ENCODE results near the gene FAM3D. TPM values are rescaled to one million over a fixed set of nuclear protein-coding genes. Genes with fewer than 3 reads are reported as not detected.

Gene FAM3D
- total RNA-seq, 5 donors from 2014 or later (not counting 1 experiment from before 2014, with no cell fraction given): 0.38 to 0.41 TPM; not detected in 3

- DNase-seq (no peak), ATAC-seq (replicated peaks in 1 of 4) (no peak)
- POLR2A ChIA-PET: no interaction called here
- WGBS (ENCODE audit: insufficient coverage): 67% methylated on average over 1 of the region's 8 CpGs
- H3K4me1 ChIP-seq (ENCODE audit: control insufficient read depth in 1 of 2, extremely low read depth in 1 of 2, insufficient read depth in 2 of 2, low read length in 2 of 2): no peaks in the 10 kb centered on the region
- peaks cover 0 to 17% of the 10 kb centered on the region in 2 experiments for H3K27me3 ChIP-seq (replicated peaks in 1 of 2; ENCODE audit: control insufficient read depth in 2 of 2, extremely low read depth in 1 of 2, insufficient read depth in 2 of 2, low read length in 1 of 2)
- CTCF ChIA-PET: no interaction called here
- Mint-ChIP-seq H3K36me3 (no peaks in the 10 kb centered on the region), H3K27me3 (peaks cover 15 to 18% of the 10 kb centered on the region in 2 donors), H3K4me3 (no peak overlapping the region), H3K4me1 (no peaks in the 10 kb centered on the region), H3K27ac (no peak overlapping the region), H3K9me3 (no peaks in the 10 kb centered on the region)
- H3K9me3 ChIP-seq: no peaks in the 10 kb centered on the region
- no peak overlapping the region for H3K4me3 ChIP-seq (ENCODE audit: control insufficient read depth in 1 of 2, extremely low read depth in 1 of 2, low read length in 1 of 2)
- no peaks in the 10 kb centered on the region for H3K36me3 ChIP-seq (ENCODE audit: control insufficient read depth in 2 of 2, extremely low read depth in 1 of 2, insufficient read depth in 1 of 2, low read length in 1 of 2)
- no peak overlapping the region for H3K27ac ChIP-seq (ENCODE audit: low read length)
Observed at GRCh38 chr3:58668247-58668646, 1.7 kb upstream of the FAM3D start.

GRCh38 chr3:58667704-58668103 lies 1.1 kb upstream of the FAM3D start:
- H3K27ac ChIP-seq (ENCODE audit: low read length): no peak overlapping the region
- H3K4me3 Mint-ChIP-seq: no peak overlapping the region
- no peaks in the 10 kb centered on the region for H3K4me1 Mint-ChIP-seq
- H3K36me3 ChIP-seq (ENCODE audit: control insufficient read depth in 2 of 2, extremely low read depth in 1 of 2, insufficient read depth in 1 of 2, low read length in 1 of 2): no peaks in the 10 kb centered on the region
- ATAC-seq (replicated peaks in 1 of 4) (no peak), DNase-seq (no peak)
- H3K4me1 ChIP-seq (ENCODE audit: control insufficient read depth in 1 of 2, extremely low read depth in 1 of 2, insufficient read depth in 2 of 2, low read length in 2 of 2): no peaks in the 10 kb centered on the region
- CTCF ChIA-PET: no interaction called here
- peaks cover 0 to 17% of the 10 kb centered on the region in 2 experiments for H3K27me3 ChIP-seq (replicated peaks in 1 of 2; ENCODE audit: control insufficient read depth in 2 of 2, extremely low read depth in 1 of 2, insufficient read depth in 2 of 2, low read length in 1 of 2)
- H3K27ac Mint-ChIP-seq: no peak overlapping the region
- H3K4me3 ChIP-seq (ENCODE audit: control insufficient read depth in 1 of 2, extremely low read depth in 1 of 2, low read length in 1 of 2): no peak overlapping the region
- no peaks in the 10 kb centered on the region for H3K36me3 Mint-ChIP-seq
- no peaks in the 10 kb centered on the region for H3K9me3 Mint-ChIP-seq
- WGBS (ENCODE audit: insufficient coverage): 61% methylated on average over 5 of the region's 6 CpGs
- H3K9me3 ChIP-seq: no peaks in the 10 kb centered on the region
- H3K27me3 Mint-ChIP-seq: peaks cover 15 to 18% of the 10 kb centered on the region in 2 donors
- POLR2A ChIA-PET: no interaction called here

DNA sequence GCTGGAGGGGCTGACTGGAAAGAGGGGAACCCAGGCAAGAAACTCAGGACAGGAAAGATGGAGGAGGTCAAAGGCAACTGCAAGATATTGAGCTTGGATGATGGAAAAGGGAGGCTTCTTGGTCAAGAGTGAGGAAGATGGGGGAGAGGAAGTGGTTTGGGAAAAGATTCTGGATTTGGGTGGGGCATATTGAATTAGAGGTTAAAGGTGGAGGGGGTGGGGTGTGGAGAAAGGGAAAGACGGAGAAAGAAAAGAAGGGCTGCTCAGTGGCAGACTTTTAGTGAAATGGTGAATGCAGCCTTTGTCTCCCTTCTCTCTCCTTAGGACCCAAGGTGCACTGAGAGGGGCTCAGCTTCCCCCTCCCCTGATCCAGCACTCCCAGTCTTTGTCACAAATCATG lies 655 bp upstream of the FAM3D start:
- H3K4me1 Mint-ChIP-seq: no peaks in the 10 kb centered on the region
- no peaks in the 10 kb centered on the region for H3K9me3 ChIP-seq
- no peaks in the 10 kb centered on the region for H3K4me1 ChIP-seq (ENCODE audit: control insufficient read depth in 1 of 2, extremely low read depth in 1 of 2, insufficient read depth in 2 of 2, low read length in 2 of 2)
- ChIA-PET CTCF (no interaction called here), POLR2A (no interaction called here)
- no peaks in the 10 kb centered on the region for H3K9me3 Mint-ChIP-seq
- no peak overlapping the region for H3K4me3 ChIP-seq (ENCODE audit: control insufficient read depth in 1 of 2, extremely low read depth in 1 of 2, low read length in 1 of 2)
- peaks cover 15 to 18% of the 10 kb centered on the region in 2 donors for H3K27me3 Mint-ChIP-seq
- DNase-seq (no peak), ATAC-seq (replicated peaks in 1 of 4) (no peak)
- no peak overlapping the region for H3K4me3 Mint-ChIP-seq
- no peak overlapping the region for H3K27ac Mint-ChIP-seq
- no peaks in the 10 kb centered on the region for H3K36me3 ChIP-seq (ENCODE audit: control insufficient read depth in 2 of 2, extremely low read depth in 1 of 2, insufficient read depth in 1 of 2, low read length in 1 of 2)
- no peak overlapping the region for H3K27ac ChIP-seq (ENCODE audit: low read length)
- no CpG with 5 or more reads among the region's 1 CpG for WGBS (ENCODE audit: insufficient coverage)
- H3K27me3 ChIP-seq (replicated peaks in 1 of 2; ENCODE audit: control insufficient read depth in 2 of 2, extremely low read depth in 1 of 2, insufficient read depth in 2 of 2, low read length in 1 of 2): peaks cover 0 to 17% of the 10 kb centered on the region in 2 experiments
- no peaks in the 10 kb centered on the region for H3K36me3 Mint-ChIP-seq

DNA sequence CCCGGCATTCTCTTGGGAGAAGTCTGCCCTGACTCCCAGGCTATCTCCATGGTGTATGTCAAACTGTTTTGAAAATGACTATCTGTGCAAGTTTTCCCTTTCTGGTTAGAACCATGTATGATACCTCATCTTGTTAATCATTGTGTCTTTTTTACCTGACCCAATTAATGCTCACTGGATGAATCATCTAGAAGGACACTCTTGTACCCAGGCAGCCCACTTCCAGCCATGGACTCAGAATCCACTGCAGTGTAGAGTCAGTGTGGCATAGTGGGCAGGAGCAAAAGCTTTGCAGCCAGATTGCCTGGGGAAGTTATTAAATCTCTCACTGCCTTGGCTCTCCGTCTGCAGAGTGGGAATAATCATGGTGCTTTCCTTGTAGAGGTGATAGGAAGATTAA lies 1.2 kb downstream of the FAM3D start:
- Mint-ChIP-seq H3K36me3 (no peaks in the 10 kb centered on the region), H3K9me3 (no peaks in the 10 kb centered on the region), H3K27ac (no peak overlapping the region), H3K27me3 (peaks cover 15 to 18% of the 10 kb centered on the region in 2 donors), H3K4me1 (no peaks in the 10 kb centered on the region), H3K4me3 (no peak overlapping the region)
- no peak for DNase-seq
- ATAC-seq (replicated peaks in 1 of 4): no peak
- Histone ChIP-seq H3K36me3 (ENCODE audit: control insufficient read depth in 2 of 2, extremely low read depth in 1 of 2, insufficient read depth in 1 of 2, low read length in 1 of 2) (no peaks in the 10 kb centered on the region), H3K4me3 (ENCODE audit: control insufficient read depth in 1 of 2, extremely low read depth in 1 of 2, low read length in 1 of 2) (no peak overlapping the region), H3K27ac (ENCODE audit: low read length) (no peak overlapping the region), H3K4me1 (ENCODE audit: control insufficient read depth in 1 of 2, extremely low read depth in 1 of 2, insufficient read depth in 2 of 2, low read length in 2 of 2) (no peaks in the 10 kb centered on the region), H3K27me3 (replicated peaks in 1 of 2; ENCODE audit: control insufficient read depth in 2 of 2, extremely low read depth in 1 of 2, insufficient read depth in 2 of 2, low read length in 1 of 2) (peaks cover 0 to 20% of the 10 kb centered on the region in 2 experiments), H3K9me3 (no peaks in the 10 kb centered on the region)
- ChIA-PET POLR2A (no interaction called here), CTCF (no interaction called here)
- WGBS (ENCODE audit: insufficient coverage): 88% methylated on average over 1 of the region's 2 CpGs

DNA sequence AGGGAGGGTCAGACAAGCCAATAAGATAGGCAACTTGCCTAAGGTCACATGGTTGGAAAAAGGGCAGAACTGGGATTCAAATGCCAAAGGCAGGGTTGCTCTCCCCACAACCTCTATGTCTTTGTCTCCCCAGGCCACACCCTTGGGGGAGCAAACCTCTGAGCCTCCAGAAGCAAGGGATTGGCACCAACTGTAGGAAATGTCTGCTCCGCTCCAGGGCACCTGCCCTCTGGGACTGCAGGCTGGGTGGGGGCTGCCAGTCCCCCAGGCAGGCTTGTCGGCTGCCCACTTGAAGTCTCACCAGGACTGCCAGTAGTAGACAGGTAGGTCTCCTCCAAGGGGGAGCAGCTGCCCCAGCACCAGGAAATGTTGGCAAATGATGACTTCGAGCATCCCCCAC lies 2.0 kb downstream of the FAM3D start:
- H3K36me3 Mint-ChIP-seq: no peaks in the 10 kb centered on the region
- no peak overlapping the region for H3K27ac ChIP-seq (ENCODE audit: low read length)
- ATAC-seq (replicated peaks in 1 of 4) (no peak), DNase-seq (no peak)
- 100% methylated on average over 2 of the region's 3 CpGs for WGBS (ENCODE audit: insufficient coverage)
- H3K4me1 Mint-ChIP-seq: no peaks in the 10 kb centered on the region
- no peaks in the 10 kb centered on the region for H3K9me3 Mint-ChIP-seq
- H3K27ac Mint-ChIP-seq: no peak overlapping the region
- CTCF ChIA-PET: no interaction called here
- no peaks in the 10 kb centered on the region for H3K4me1 ChIP-seq (ENCODE audit: control insufficient read depth in 1 of 2, extremely low read depth in 1 of 2, insufficient read depth in 2 of 2, low read length in 2 of 2)
- H3K9me3 ChIP-seq: no peaks in the 10 kb centered on the region
- peaks cover 0 to 20% of the 10 kb centered on the region in 2 experiments for H3K27me3 ChIP-seq (replicated peaks in 1 of 2; ENCODE audit: control insufficient read depth in 2 of 2, extremely low read depth in 1 of 2, insufficient read depth in 2 of 2, low read length in 1 of 2)
- POLR2A ChIA-PET: no interaction called here
- peaks cover 15 to 18% of the 10 kb centered on the region in 2 donors for H3K27me3 Mint-ChIP-seq
- H3K36me3 ChIP-seq (ENCODE audit: control insufficient read depth in 2 of 2, extremely low read depth in 1 of 2, insufficient read depth in 1 of 2, low read length in 1 of 2): no peaks in the 10 kb centered on the region
- H3K4me3 ChIP-seq (ENCODE audit: control insufficient read depth in 1 of 2, extremely low read depth in 1 of 2, low read length in 1 of 2): no peak overlapping the region
- no peak overlapping the region for H3K4me3 Mint-ChIP-seq

DNA sequence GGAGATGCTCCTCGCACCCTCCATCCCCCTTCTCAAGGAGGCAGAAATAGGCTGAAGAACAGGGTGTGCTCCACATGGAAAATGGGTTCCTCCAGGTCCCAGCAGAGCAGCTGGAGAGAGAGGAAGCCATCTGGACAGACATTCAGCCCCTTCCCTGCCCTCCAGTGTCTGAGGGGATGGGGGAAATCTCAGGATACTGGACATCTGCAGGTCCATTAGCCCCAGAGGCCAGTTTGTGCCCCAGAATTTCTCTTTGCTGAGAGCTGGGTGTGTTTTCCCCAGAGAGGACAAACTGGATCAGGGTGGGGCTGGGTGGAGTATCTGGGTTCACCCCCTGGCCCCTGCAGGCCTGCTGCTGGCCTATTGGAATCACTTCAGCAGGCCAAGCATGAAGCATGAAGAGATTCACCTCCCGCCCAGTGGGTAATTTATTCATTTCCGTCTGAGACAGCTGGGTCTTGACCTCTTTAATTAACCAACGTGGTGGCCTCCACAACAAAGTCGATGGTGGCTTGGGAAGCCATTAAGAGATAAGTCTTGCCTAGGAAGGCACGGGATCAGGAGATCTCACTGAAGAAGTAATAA lies 4.6 kb downstream of the FAM3D start:
- Histone ChIP-seq H3K27me3 (replicated peaks in 1 of 2; ENCODE audit: control insufficient read depth in 2 of 2, extremely low read depth in 1 of 2, insufficient read depth in 2 of 2, low read length in 1 of 2) (peaks cover 0 to 16% of the 10 kb centered on the region in 2 experiments), H3K9me3 (no peaks in the 10 kb centered on the region), H3K4me1 (ENCODE audit: control insufficient read depth in 1 of 2, extremely low read depth in 1 of 2, insufficient read depth in 2 of 2, low read length in 2 of 2) (no peaks in the 10 kb centered on the region), H3K36me3 (ENCODE audit: control insufficient read depth in 2 of 2, extremely low read depth in 1 of 2, insufficient read depth in 1 of 2, low read length in 1 of 2) (no peaks in the 10 kb centered on the region), H3K27ac (ENCODE audit: low read length) (no peak overlapping the region), H3K4me3 (ENCODE audit: control insufficient read depth in 1 of 2, extremely low read depth in 1 of 2, low read length in 1 of 2) (no peak overlapping the region)
- Mint-ChIP-seq H3K4me1 (no peaks in the 10 kb centered on the region), H3K27me3 (peaks cover 15 to 17% of the 10 kb centered on the region in 2 donors), H3K4me3 (no peak overlapping the region), H3K27ac (no peak overlapping the region), H3K9me3 (no peaks in the 10 kb centered on the region), H3K36me3 (no peaks in the 10 kb centered on the region)
- 81% methylated on average over 3 of the region's 6 CpGs for WGBS (ENCODE audit: insufficient coverage)
- ChIA-PET CTCF (no interaction called here), POLR2A (no interaction called here)
- ATAC-seq (replicated peaks in 1 of 4): no peak
- no peak for DNase-seq

GRCh38 chr3:58660998-58661397 lies 5.6 kb downstream of the FAM3D start:
- ATAC-seq (replicated peaks in 1 of 4) (no peak), DNase-seq (no peak)
- Histone ChIP-seq H3K27me3 (replicated peaks in 1 of 2; ENCODE audit: control insufficient read depth in 2 of 2, extremely low read depth in 1 of 2, insufficient read depth in 2 of 2, low read length in 1 of 2) (peaks cover 0 to 17% of the 10 kb centered on the region in 2 experiments), H3K4me1 (ENCODE audit: control insufficient read depth in 1 of 2, extremely low read depth in 1 of 2, insufficient read depth in 2 of 2, low read length in 2 of 2) (no peaks in the 10 kb centered on the region), H3K27ac (ENCODE audit: low read length) (no peak overlapping the region), H3K36me3 (ENCODE audit: control insufficient read depth in 2 of 2, extremely low read depth in 1 of 2, insufficient read depth in 1 of 2, low read length in 1 of 2) (no peaks in the 10 kb centered on the region), H3K4me3 (ENCODE audit: control insufficient read depth in 1 of 2, extremely low read depth in 1 of 2, low read length in 1 of 2) (no peak overlapping the region), H3K9me3 (no peaks in the 10 kb centered on the region)
- CTCF ChIA-PET: no interaction called here
- Mint-ChIP-seq H3K27ac (no peak overlapping the region), H3K27me3 (peaks cover 14 to 15% of the 10 kb centered on the region in 2 donors), H3K36me3 (no peaks in the 10 kb centered on the region), H3K4me1 (no peaks in the 10 kb centered on the region), H3K9me3 (no peaks in the 10 kb centered on the region), H3K4me3 (no peak overlapping the region)
- 100% methylated on average over 1 of the region's 6 CpGs for WGBS (ENCODE audit: insufficient coverage)
- POLR2A ChIA-PET: no interaction called here
